Adipocyte (in vitro differentiated cells): ENCODE measurements around the gene KRT36.

Experiments
- DNase-seq: peaks from one replicate; pipeline ENCODE4 v3.0.0-alpha.2; 2015; ENCODE audit warnings: low read depth
- H3K27me3 ChIP-seq: replicated peaks from 2 replicates; pipeline ENCODE4 v1.7.0; 2013; ENCODE audit warnings: mild to moderate bottlenecking, low read length, moderate library complexity; ENCODE audit not compliant: control insufficient read depth, insufficient read depth
- H3K36me3 ChIP-seq: 2 replicates; pipeline ENCODE4 v1.7.0; 2013; ENCODE audit warnings: low read length, mild to moderate bottlenecking, moderate library complexity; ENCODE audit not compliant: control insufficient read depth, insufficient read depth, severe bottlenecking
- H3K4me1 ChIP-seq: 2 replicates; pipeline ENCODE4 v1.7.0; 2013; ENCODE audit warnings: mild to moderate bottlenecking, low read length, moderate library complexity; ENCODE audit not compliant: control insufficient read depth, insufficient read depth
- H3K4me3 ChIP-seq: 2 replicates; pipeline ENCODE4 v1.7.0; 2013; ENCODE audit warnings: mild to moderate bottlenecking, low read length, moderate library complexity
- H3K9ac ChIP-seq: 2 replicates; pipeline ENCODE4 v1.7.0; 2013; ENCODE audit warnings: mild to moderate bottlenecking, low read length, moderate library complexity
- H3K9me3 ChIP-seq: 2 replicates; pipeline ENCODE4 v1.7.0; 2013; ENCODE audit warnings: mild to moderate bottlenecking, low read length, moderate library complexity; ENCODE audit not compliant: control insufficient read depth

The KRT36 gene

GRCh38 chr17:41463746-41464145 lies 26.0 kb downstream of the KRT36 start:
- Histone ChIP-seq H3K36me3 (no peaks in the 10 kb centered on the region), H3K9me3 (peaks cover 11% of the 10 kb centered on the region), H3K4me1 (peaks cover 9% of the 10 kb centered on the region), H3K27me3 (peaks cover 56% of the 10 kb centered on the region), H3K9ac (no peak overlapping the region), H3K4me3 (no peak overlapping the region)
- no peak for DNase-seq

DNA sequence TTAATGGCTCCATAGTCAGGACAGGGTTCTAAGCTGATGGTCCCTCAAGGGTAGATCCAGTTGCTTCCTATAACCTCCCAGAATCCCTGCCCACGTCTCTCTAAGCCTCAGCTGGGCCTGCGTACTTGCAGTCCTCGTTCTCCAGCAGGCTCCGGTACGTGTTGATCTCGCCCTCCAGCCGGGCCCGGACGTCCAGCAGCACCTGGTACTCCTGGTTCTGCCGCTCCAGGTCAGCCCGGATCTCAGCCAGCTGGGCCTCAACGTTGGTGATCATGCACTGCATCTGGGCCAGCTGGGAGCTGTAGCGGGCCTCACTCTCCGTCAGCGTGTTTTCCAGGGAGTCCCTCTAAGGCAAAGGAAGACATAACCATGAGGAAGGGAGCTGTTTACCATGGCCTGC lies 27.0 kb downstream of the KRT36 start:
- Histone ChIP-seq H3K9me3 (peaks cover under 1% of the 10 kb centered on the region), H3K36me3 (no peaks in the 10 kb centered on the region), H3K4me3 (no peak overlapping the region), H3K4me1 (peaks cover 9% of the 10 kb centered on the region), H3K9ac (no peak overlapping the region), H3K27me3 (peaks cover 61% of the 10 kb centered on the region)
- DNase-seq, result no peak

DNA sequence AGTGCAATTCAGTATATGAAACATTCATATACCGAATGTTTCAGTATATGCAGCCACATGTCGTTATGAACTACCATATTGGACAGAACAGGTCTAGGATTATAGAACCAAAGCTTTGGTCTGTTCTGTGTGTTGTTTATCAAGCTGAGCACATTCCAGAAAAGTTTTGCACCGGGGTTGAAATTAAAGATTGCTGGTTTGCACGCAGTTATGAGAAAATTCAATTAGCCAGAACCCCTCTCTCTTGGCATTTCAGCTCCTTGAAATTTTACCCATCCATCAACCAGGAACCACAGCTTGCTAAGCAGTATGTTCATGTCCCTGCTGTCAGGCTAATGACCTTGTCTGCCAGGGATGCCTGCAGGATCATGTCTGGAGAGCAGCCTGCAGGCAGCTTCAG lies 32.0 kb downstream of the KRT36 start:
- no peak overlapping the region for H3K9ac ChIP-seq
- no peak for DNase-seq
- peaks cover 13% of the 10 kb centered on the region for H3K4me1 ChIP-seq
- no peak overlapping the region for H3K4me3 ChIP-seq
- no peaks in the 10 kb centered on the region for H3K36me3 ChIP-seq
- H3K27me3 ChIP-seq, result peaks cover 54% of the 10 kb centered on the region
- no peaks in the 10 kb centered on the region for H3K9me3 ChIP-seq

DNA sequence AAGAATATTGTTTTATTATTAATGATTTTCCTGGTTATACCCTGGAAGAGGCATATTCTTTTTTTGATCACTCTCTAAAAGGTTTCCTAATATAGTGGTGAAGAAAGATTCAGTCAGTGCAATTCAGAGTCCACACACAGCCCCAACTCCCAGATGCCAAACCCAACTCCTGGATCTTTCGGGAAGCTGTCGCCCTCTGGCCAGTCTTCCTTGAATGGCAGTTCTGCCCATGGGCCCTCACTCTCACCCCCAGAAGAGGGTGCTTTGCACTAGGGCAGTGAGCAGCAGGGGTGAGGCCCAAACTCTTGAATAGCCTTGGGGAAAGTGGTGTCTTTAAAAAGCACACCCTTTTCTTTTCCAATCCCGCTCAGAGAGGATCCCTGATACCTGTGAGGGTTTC lies 33.5 kb downstream of the KRT36 start:
- Histone ChIP-seq H3K9me3 (peaks cover 7% of the 10 kb centered on the region), H3K9ac (no peak overlapping the region), H3K36me3 (no peaks in the 10 kb centered on the region), H3K27me3 (peaks cover 49% of the 10 kb centered on the region), H3K4me1 (peaks cover 13% of the 10 kb centered on the region), H3K4me3 (no peak overlapping the region)
- DNase-seq, result no peak

- Histone ChIP-seq H3K4me1 (peaks cover 13% of the 10 kb centered on the region), H3K27me3 (peaks cover 42% of the 10 kb centered on the region), H3K4me3 (no peak overlapping the region), H3K9ac (no peak overlapping the region), H3K36me3 (no peaks in the 10 kb centered on the region), H3K9me3 (peaks cover 9% of the 10 kb centered on the region)
- peak; percentile 44 for DNase-seq
These were observed 34.5 kb downstream of the KRT36 start for GRCh38 chr17:41455236-41455635.

DNA sequence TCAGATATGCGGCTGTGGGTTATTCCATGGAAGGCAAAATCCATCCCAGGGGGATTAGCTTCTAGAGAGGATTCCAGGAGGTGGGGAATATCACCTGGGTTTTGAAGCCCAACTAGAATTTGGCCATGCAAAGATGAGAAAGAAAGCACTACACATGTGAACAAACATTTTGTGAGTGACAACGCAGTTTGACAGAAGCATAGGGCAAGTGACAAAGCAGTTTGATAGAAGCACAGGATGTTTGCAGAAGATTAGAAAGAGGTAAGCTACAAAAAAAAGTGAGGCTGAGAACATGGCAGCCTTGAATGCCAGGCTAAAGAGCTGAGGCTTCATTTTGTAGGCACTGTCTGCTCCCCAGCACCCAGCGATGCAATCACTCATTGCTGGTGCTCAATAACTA lies 36.6 kb downstream of the KRT36 start:
- peaks cover 23% of the 10 kb centered on the region for H3K4me1 ChIP-seq
- no peak overlapping the region for H3K4me3 ChIP-seq
- H3K27me3 ChIP-seq, result peaks cover 28% of the 10 kb centered on the region
- H3K9me3 ChIP-seq, result peaks cover 9% of the 10 kb centered on the region
- no peaks in the 10 kb centered on the region for H3K36me3 ChIP-seq
- no peak for DNase-seq
- no peak overlapping the region for H3K9ac ChIP-seq

- no peak overlapping the region for H3K4me3 ChIP-seq
- DNase-seq, result no peak
- H3K4me1 ChIP-seq, result peaks cover 30% of the 10 kb centered on the region
- H3K36me3 ChIP-seq, result no peaks in the 10 kb centered on the region
- peaks cover 24% of the 10 kb centered on the region for H3K27me3 ChIP-seq
- peaks cover 9% of the 10 kb centered on the region for H3K9me3 ChIP-seq
- H3K9ac ChIP-seq, result no peak overlapping the region
These were observed 37.4 kb downstream of the KRT36 start for GRCh38 chr17:41452281-41452680.

- Histone ChIP-seq H3K4me1 (peaks cover 39% of the 10 kb centered on the region), H3K27me3 (peaks cover 19% of the 10 kb centered on the region), H3K4me3 (no peak overlapping the region), H3K9ac (no peak overlapping the region), H3K36me3 (no peaks in the 10 kb centered on the region), H3K9me3 (peaks cover 9% of the 10 kb centered on the region)
- no peak for DNase-seq
These were observed 38.5 kb downstream of the KRT36 start for GRCh38 chr17:41451154-41451728.

DNA sequence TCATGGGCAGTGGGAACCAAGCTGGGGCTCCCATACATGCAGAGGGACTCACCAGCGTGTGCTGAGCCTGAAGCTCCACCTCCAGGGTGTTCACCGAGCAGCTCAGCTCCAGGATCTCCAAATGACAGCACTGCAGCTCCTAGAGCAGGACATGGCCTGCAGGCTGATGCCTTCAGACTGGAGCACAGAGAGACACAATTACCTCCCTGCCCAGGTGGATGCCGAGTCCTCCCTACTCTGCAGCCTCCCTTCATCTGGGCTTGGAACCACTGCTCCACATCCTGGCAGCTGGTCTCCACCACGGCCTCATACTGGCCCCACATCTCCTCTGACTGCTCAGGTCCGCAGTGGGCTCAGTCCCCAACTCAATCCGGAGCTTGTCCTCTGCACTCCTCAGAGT lies 40.7 kb downstream of the KRT36 start:
- Histone ChIP-seq H3K4me3 (no peak overlapping the region), H3K27me3 (peaks cover 16% of the 10 kb centered on the region), H3K36me3 (no peaks in the 10 kb centered on the region), H3K4me1 (peaks cover 34% of the 10 kb centered on the region), H3K9me3 (peaks cover 9% of the 10 kb centered on the region), H3K9ac (no peak overlapping the region)
- DNase-seq, result no peak

DNA sequence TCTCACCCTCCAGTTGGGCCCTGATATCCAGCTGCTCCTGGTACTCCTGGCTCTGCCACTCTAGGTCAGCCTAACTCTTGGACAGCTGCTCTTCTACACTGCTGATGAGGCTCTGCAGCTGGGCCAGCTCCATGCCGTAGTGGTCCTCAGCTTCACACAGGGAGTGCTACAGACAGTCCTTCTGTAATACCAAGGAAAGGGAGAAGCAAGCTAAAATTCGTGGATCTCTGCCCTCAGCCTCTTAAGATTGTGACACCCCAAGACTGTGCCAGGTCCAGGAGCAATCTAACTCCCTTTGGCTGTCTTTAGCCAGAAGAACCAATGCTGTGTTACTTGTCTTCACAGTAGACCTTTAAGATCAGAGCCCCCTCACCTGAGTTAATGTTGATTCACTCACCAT lies 41.2 kb downstream of the KRT36 start:
- no peak overlapping the region for H3K4me3 ChIP-seq
- no peak for DNase-seq
- H3K9me3 ChIP-seq, result peaks cover 9% of the 10 kb centered on the region
- H3K4me1 ChIP-seq, result peaks cover 37% of the 10 kb centered on the region
- H3K27me3 ChIP-seq, result peaks cover 11% of the 10 kb centered on the region
- no peaks in the 10 kb centered on the region for H3K36me3 ChIP-seq
- H3K9ac ChIP-seq, result no peak overlapping the region

DNA sequence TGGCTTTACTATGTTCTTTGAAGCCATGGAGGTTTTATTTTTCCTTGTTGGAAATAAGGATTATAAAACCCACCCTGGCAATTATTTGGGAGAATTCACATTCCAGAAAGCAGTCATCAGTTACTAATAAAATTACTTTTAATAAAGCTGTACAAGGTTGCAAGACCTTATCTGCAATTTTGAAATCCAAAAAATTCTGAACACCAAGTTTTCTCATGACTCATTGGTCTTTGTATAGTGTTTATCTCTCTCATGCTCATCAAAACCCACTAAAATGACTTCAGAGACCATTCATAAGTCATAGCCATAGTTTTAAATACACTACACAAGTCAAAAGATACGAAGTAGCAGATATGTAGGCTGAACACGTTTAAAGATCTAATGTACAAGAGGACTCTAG lies 42.9 kb downstream of the KRT36 start:
- DNase-seq, result peak; percentile 40
- peak overlapping the region; percentile 35 for H3K4me3 ChIP-seq
- peaks cover 2% of the 10 kb centered on the region for H3K27me3 ChIP-seq
- peaks cover 8% of the 10 kb centered on the region for H3K9me3 ChIP-seq
- no peak overlapping the region for H3K9ac ChIP-seq
- H3K36me3 ChIP-seq, result no peaks in the 10 kb centered on the region
- peaks cover 44% of the 10 kb centered on the region for H3K4me1 ChIP-seq

- Histone ChIP-seq H3K9me3 (no peaks in the 10 kb centered on the region), H3K36me3 (no peaks in the 10 kb centered on the region), H3K27me3 (peaks cover 6% of the 10 kb centered on the region), H3K4me3 (no peak overlapping the region), H3K9ac (no peak overlapping the region), H3K4me1 (peaks cover 44% of the 10 kb centered on the region)
- no peak for DNase-seq
These were observed 45.1 kb downstream of the KRT36 start for GRCh38 chr17:41444640-41445039.
